CD14-positive monocyte (primary cell): ENCODE data around the gene CPED1. TPM values are rescaled to one million over a fixed set of nuclear protein-coding genes. Genes with fewer than 3 reads are reported as not detected.

ENCODE experiments used
- DNase-seq, 3 donors: peaks; one replicate each; pipeline ENCODE4 v3.0.0-alpha.2; 2011 to 2022
- H2AFZ ChIP-seq: 2 replicates; pipeline ENCODE4 v1.6.0; 2012; ENCODE audit warnings: mild to moderate bottlenecking, low read depth, low read length, inconsistent platforms; ENCODE audit not compliant: insufficient read depth, poor library complexity, severe bottlenecking
- H3K27ac ChIP-seq, 2 donors: 1 replicate in 1 of 2; 2 replicates in 1 of 2; pipeline ENCODE4 v1.5.1; 2012 to 2013; ENCODE audit warnings: low read length in 2 of 2, control low read depth in 1 of 2, inconsistent platforms in 1 of 2, low read depth in 1 of 2, mild to moderate bottlenecking in 1 of 2
- H3K27me3 ChIP-seq, 2 donors: one replicate each; pipeline versions ENCODE4 v1.6.0 to v1.6.1; 2011 to 2013; ENCODE audit warnings: low read length in 2 of 2; ENCODE audit not compliant: control insufficient read depth in 2 of 2, insufficient read depth in 2 of 2
- H3K36me3 ChIP-seq, 2 donors: replicated peaks in 1 of 2; 1 replicate in 1 of 2; 2 replicates in 1 of 2; pipeline versions ENCODE4 v1.5.1 to v1.6.1; 2012 to 2013; ENCODE audit warnings: low read length in 2 of 2, control low read depth in 1 of 2, inconsistent platforms in 1 of 2, mild to moderate bottlenecking in 1 of 2; ENCODE audit not compliant: insufficient read depth in 2 of 2, control insufficient read depth in 1 of 2
- H3K4me1 ChIP-seq, 2 donors: 1 replicate in 1 of 2; 2 replicates in 1 of 2; pipeline versions ENCODE4 v1.5.1 to v1.6.1; 2012 to 2013; ENCODE audit warnings: low read length in 2 of 2, control low read depth in 1 of 2, inconsistent platforms in 1 of 2, mild to moderate bottlenecking in 1 of 2, moderate library complexity in 1 of 2; ENCODE audit not compliant: insufficient read depth in 2 of 2, control insufficient read depth in 1 of 2
- H3K4me2 ChIP-seq: replicated peaks from 2 replicates; pipeline ENCODE3; 2012; ENCODE audit warnings: low read length, moderate library complexity, mild to moderate bottlenecking; ENCODE audit not compliant: poor library complexity, severe bottlenecking; ENCODE audit errors: extremely low read depth
- H3K4me3 ChIP-seq, 3 experiments: fragments of 200-600 bp in 1 of 3; sonication (generic) in 1 of 3; replicated peaks in 1 of 3; 1 replicate in 2 of 3; 2 replicates in 1 of 3; pipeline ENCODE4 v1.5.1; 2011 to 2013; ENCODE audit warnings: low read length in 3 of 3, mild to moderate bottlenecking in 3 of 3, control low read depth in 2 of 3, low read depth in 2 of 3, inconsistent platforms in 1 of 3, moderate library complexity in 1 of 3
- H3K79me2 ChIP-seq: 2 replicates; pipeline ENCODE4 v1.6.0; 2012; ENCODE audit warnings: mild to moderate bottlenecking, control low read depth, inconsistent platforms, low read length, moderate library complexity; ENCODE audit not compliant: insufficient read depth
- H3K9ac ChIP-seq: 2 replicates; pipeline ENCODE4 v1.6.0; 2017; ENCODE audit warnings: low read length, mild to moderate bottlenecking; ENCODE audit not compliant: insufficient read depth, poor library complexity, severe bottlenecking
- H3K9me3 ChIP-seq, 2 donors: replicated peaks in 1 of 2; 1 replicate in 1 of 2; 2 replicates in 1 of 2; pipeline versions ENCODE4 v1.5.1 to v1.6.1; 2012 to 2013; ENCODE audit warnings: low read length in 2 of 2, control low read depth in 1 of 2; ENCODE audit not compliant: control insufficient read depth in 1 of 2, insufficient read depth in 1 of 2
- H4K20me1 ChIP-seq: 2 replicates; pipeline ENCODE4 v1.6.0; 2012; ENCODE audit warnings: mild to moderate bottlenecking, low read length, control low read depth, moderate library complexity; ENCODE audit not compliant: insufficient read depth
- H3K27ac Mint-ChIP-seq, 7 donors: one replicate each; pipeline ENCODE4 v1.8.0; 2020; ENCODE audit warnings: mild to moderate bottlenecking in 7 of 7, mixed read lengths in 7 of 7, moderate library complexity in 6 of 7, inconsistent platforms in 2 of 7
- H3K27me3 Mint-ChIP-seq, 3 donors: one replicate each; pipeline ENCODE4 v1.8.0; 2021 to 2022; ENCODE audit warnings: low read depth in 3 of 3, mild to moderate bottlenecking in 3 of 3, mixed read lengths in 3 of 3, moderate library complexity in 3 of 3, inconsistent platforms in 1 of 3
- H3K36me3 Mint-ChIP-seq, 2 donors: one replicate each; pipeline ENCODE4 v1.8.0; 2020; ENCODE audit warnings: mixed read lengths in 2 of 2, inconsistent platforms in 1 of 2, mild to moderate bottlenecking in 1 of 2
- H3K4me1 Mint-ChIP-seq: one replicate; pipeline ENCODE4 v1.8.0; 2020; ENCODE audit warnings: mild to moderate bottlenecking, mixed read lengths
- H3K4me3 Mint-ChIP-seq, 2 donors: one replicate each; pipeline ENCODE4 v1.8.0; 2020; ENCODE audit warnings: mild to moderate bottlenecking in 2 of 2, mixed read lengths in 2 of 2, moderate library complexity in 1 of 2
- H3K9me3 Mint-ChIP-seq, 7 donors: one replicate each; pipeline ENCODE4 v1.8.0; 2020 to 2022; ENCODE audit warnings: mixed read lengths in 7 of 7, mild to moderate bottlenecking in 6 of 7, moderate library complexity in 6 of 7, inconsistent platforms in 2 of 7
- CTCF ChIP-seq: fragments of 200-600 bp; IDR thresholded peaks from one replicate; pipeline ENCODE4 v1.8.0; 2022; ENCODE audit warnings: antibody characterized with exemption, mild to moderate bottlenecking
- WGBS: methylation state at CpG from one replicate; pipeline ENCODE4 v1.1.5; 2013; ENCODE audit warnings: missing lambda C conversion rate; ENCODE audit not compliant: insufficient coverage; 5-methylcytosine and 5-hydroxymethylcytosine counted together
- intact Hi-C, 2 donors: fragments of 100-400 bp; cut with micrococcal nuclease; formaldehyde crosslinking; loops; one replicate each; pipeline versions ENCODE4 v1.15.0 to v1.15.1; 2023
- polyA plus RNA-seq, 3 donors: library from polyadenylated mRNA; depleted of rRNA in 1 of 3; unstranded in 2 of 3; stranded (reverse) in 1 of 3; fragments of 300-500 nt in 2 of 3; fragments of >200 nt in 1 of 3; fragmentation: Illumina TruSeq in 2 of 3; gene quantifications; 1 replicate in 2 of 3; 2 replicates in 1 of 3; pipeline ENCODE4 v1.2.3, GENCODE V29; 2012 to 2021

CPED1 gene
- polyA plus RNA-seq, 3 donors: 9.8 to 30.0 (median 20.4) TPM

- H3K36me3 ChIP-seq: peaks cover 21 to 27% of the 10 kb centered on the region in 2 donors
- peaks cover 16% of the 10 kb centered on the region for H3K4me1 Mint-ChIP-seq
- H3K4me3 ChIP-seq: peak overlapping the region; percentile 71 to 82 (median 80)
- 0% methylated on average over 2 of the region's 10 CpGs for WGBS
- H3K36me3 Mint-ChIP-seq: peaks cover 17 to 21% of the 10 kb centered on the region in 2 donors
- intact Hi-C loops: no loop called here
- H3K4me2 ChIP-seq: peak overlapping the region; percentile 79
- H3K4me1 ChIP-seq: peaks cover 13 to 19% of the 10 kb centered on the region in 2 donors
- no peaks in the 10 kb centered on the region for H3K27me3 ChIP-seq
- peaks cover 13% of the 10 kb centered on the region for H4K20me1 ChIP-seq
- no peak for TF ChIP-seq CTCF
- peaks cover 28% of the 10 kb centered on the region for H3K79me2 ChIP-seq
- H3K9me3 ChIP-seq: no peaks in the 10 kb centered on the region
- peaks cover 1 to 5% (median 5%) of the 10 kb centered on the region in 3 donors for H3K27me3 Mint-ChIP-seq
- H3K27ac Mint-ChIP-seq: peak overlapping the region; percentile 50 to 100 (median 99)
- no peak for DNase-seq
- H3K9me3 Mint-ChIP-seq: peaks cover 0 to 2% (median 0%) of the 10 kb centered on the region in 7 donors
- peak overlapping the region; percentile 84 to 94 for H3K27ac ChIP-seq
- peak overlapping the region; percentile 93 for H3K9ac ChIP-seq
- H3K4me3 Mint-ChIP-seq: peak overlapping the region; percentile 90 to 95
- peak overlapping the region; percentile 76 for H2AFZ ChIP-seq
Observed at GRCh38 chr7:120949998-120950538, 38.4 kb upstream of the CPED1 start.

- H3K4me3 Mint-ChIP-seq: peak within 1 kb of the TSS; percentile 90 to 95
- Histone ChIP-seq H3K27ac (peak within 1 kb of the TSS; percentile 84 to 94), H3K4me2 (peak within 1 kb of the TSS; percentile 79), H3K27me3 (no peaks in the 10 kb centered on the region), H3K4me3 (peak within 1 kb of the TSS; percentile 71 to 82 (median 80)), H3K79me2 (peaks cover 28% of the 10 kb centered on the region), H3K36me3 (peaks cover 27 to 34% of the 10 kb centered on the region in 2 donors), H3K4me1 (peaks cover 13 to 19% of the 10 kb centered on the region in 2 donors), H4K20me1 (peaks cover 19% of the 10 kb centered on the region), H3K9me3 (no peaks in the 10 kb centered on the region), H3K9ac (peak within 1 kb of the TSS; percentile 93), H2AFZ (peak within 1 kb of the TSS; percentile 76)
- under 1% methylated on average over 67 of the region's 71 CpGs for WGBS
- H3K27me3 Mint-ChIP-seq: peaks cover 1 to 5% (median 3%) of the 10 kb centered on the region in 3 donors
- DNase-seq: peak; percentile 96 to 99 (median 98)
- peak within 1 kb of the TSS; percentile 97 to 100 (median 99) for H3K27ac Mint-ChIP-seq
- intact Hi-C loops: no loop called here
- TF ChIP-seq CTCF: no peak
- peaks cover 16% of the 10 kb centered on the region for H3K4me1 Mint-ChIP-seq
- H3K9me3 Mint-ChIP-seq: peaks cover 0 to 2% (median 0%) of the 10 kb centered on the region in 7 donors
- H3K36me3 Mint-ChIP-seq: peaks cover 22 to 28% of the 10 kb centered on the region in 2 donors
Observed at GRCh38 chr7:120950539-120951308, 37.8 kb upstream of the CPED1 start, which contains the start of gene ING3. ING3 (plus strand) TSS chr7:120950777; CDS start chr7:120950897, 120 bp downstream.
